Measurements from ENCODE around the gene EIF4H.
"Not testable (repeated sequence)": the region's sequence is repeated elsewhere in the genome, so short reads cannot be mapped to it uniquely, and the experiment has no call there.

Gene EIF4H

DNA sequence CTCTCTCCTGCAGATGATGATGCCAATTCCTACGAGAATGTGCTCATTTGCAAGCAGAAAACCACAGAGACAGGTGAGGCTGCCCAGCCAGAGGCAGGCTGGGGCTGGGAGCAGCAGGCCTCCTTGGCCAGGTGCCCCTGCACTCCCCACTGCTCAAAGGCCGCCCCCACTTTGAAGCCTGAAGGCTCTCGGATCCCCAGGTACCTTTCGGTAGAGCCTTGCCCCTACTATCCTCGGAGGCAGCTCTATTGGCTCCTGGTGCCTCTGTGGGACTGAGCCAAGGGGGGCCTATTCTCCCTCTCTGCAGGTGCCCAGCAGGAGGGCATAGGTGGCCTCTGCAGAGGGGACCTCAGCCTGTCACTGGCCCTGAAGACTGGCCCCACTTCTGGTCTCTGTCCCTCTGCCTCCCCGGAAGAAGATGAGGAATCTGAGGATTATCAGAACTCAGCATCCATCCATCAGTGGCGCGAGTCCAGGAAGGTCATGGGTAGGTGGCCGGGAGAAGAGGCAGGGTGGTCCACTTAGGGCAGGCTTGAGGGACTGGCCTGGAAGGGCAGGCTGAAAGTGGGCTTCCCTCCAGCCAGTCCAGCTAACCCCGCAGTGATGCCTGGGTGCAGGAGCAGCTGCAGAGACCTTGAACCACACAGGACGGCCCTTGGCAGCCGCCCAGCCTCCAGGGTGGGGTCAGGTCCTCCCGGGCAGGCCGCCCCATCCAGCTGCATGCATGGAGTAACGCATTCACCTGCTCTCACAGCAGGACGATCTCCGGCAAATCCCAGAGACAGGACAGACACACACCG is 49.8 kb downstream of the EIF4H start:
- DNase-seq (ENCODE audit: low read depth in 2 of 2, low spot score in 1 of 2): no peak

DNA sequence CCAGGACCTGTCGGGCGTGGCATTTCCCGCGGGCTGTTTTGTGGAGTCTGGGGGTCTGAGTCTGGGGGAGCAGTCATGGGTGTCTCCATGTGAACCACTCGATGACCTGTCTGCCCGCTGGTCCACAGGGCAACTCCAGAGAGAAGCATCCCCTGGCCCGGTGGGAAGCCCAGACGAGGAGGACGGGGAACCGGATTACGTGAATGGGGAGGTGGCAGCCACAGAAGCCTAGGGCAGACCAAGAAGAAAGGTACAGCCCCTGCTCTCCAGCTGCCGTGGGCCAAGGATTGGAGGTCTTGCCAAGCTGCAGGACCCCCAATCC is 50.3 kb downstream of the EIF4H start:
- no peak for DNase-seq (ENCODE audit: low read depth in 2 of 2, low spot score in 1 of 2)

DNA sequence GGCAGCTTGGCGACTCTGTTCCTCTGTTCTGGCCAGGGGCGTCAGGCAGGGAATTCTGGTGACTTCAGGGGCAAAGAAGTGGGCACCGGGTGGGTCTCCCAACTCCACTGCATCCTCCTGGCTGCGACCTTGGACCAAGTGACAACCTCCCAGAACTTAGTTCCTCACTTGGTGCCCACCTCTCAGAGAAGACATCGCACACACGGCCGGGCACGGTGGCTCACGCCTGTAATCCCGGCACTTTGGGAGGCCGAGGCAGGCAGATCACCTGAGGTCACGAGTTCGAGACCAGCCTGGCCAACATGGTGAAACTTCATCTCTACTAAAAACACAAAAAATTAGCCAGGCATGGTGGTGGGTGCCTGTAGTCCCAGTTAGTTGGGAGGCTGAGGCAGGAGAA is 50.8 kb downstream of the EIF4H start:
- DNase-seq (ENCODE audit: low read depth in 2 of 2, low spot score in 1 of 2): not testable (repeated sequence)

DNA sequence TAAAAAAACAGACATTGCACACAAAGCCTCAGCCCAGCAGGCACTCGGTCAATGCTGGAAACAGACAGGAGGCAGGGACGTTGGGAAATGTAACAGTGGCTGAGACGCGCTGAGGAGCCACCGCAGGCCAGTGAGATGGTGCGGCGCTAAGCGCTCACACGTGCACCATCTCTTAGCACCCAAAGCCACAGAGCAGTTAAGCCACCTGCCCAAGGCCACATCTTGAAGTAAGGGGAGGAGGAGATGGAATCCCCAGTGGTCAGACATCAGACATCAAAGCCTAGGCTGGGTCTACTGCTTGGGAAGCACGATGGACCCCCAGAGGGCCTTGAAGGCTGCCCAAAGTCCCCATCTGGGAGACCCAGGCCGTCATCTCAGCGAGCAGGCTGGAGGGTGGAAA is 51.2 kb downstream of the EIF4H start:
- no peak for DNase-seq (ENCODE audit: low read depth in 2 of 2, low spot score in 1 of 2)

DNA sequence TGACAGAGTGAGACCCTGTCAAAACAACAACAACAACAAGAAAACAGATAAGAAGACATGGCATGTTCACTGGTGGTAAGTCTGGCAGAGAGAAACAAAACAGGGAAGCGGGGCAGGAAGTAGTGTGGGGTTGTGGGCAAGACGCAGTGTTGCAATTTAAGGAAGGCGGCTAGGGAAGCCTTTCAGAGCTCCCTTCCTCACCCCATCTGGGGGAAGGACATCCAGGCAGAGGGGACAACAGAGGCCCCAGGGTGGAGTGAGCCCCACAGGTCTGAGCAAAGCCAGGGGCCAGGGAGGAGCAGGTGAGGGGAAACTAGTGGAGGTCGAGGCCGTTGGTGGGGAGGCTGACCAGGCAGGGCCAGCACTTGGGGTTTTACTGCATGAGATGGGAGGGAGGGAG is 52.5 kb downstream of the EIF4H start:
- DNase-seq (ENCODE audit: low read depth in 2 of 2, low spot score in 1 of 2): no peak

DNA sequence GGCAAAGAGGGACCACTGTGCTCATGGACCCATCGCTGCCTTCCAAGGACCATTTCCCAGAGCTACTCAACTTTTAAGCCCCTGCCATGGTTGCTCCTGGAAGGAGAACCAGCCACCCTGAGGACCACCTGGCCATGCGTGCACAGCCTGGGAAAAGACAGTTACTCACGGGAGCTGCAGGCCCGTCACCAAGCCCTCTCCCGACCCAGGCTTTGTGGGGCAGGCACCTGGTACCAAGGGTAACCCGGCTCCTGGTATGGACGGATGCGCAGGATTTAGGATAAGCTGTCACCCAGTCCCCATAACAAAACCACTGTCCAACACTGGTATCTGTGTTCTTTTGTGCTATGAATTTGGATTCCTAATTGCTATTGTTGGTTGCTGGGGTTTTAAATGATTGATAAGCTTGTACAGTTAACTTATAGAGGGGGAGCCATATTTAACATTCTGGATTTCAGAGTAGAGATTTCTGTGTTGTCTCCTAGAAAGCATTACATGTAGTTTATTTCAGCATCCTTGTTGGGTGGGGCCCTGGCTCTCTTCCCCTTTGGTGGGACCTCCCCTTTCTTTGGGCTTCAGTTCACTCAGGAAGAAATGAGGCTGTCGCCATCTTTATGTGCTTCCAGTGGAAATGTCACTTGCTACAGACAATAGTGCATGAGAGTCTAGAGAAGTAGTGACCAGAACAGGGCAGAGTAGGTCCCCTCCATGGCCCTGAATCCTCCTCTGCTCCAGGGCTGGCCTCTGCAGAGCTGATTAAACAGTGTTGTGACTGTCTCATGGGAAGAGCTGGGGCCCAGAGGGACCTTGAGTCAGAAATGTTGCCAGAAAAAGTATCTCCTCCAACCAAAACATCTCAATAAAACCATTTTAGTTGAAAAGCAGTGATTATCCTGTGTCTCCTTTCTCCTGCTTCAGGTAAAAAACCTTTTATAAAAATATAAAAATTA is 55.1 kb downstream of the EIF4H start:
- DNase-seq (ENCODE audit: low read depth in 2 of 2, low spot score in 1 of 2): no peak

DNA sequence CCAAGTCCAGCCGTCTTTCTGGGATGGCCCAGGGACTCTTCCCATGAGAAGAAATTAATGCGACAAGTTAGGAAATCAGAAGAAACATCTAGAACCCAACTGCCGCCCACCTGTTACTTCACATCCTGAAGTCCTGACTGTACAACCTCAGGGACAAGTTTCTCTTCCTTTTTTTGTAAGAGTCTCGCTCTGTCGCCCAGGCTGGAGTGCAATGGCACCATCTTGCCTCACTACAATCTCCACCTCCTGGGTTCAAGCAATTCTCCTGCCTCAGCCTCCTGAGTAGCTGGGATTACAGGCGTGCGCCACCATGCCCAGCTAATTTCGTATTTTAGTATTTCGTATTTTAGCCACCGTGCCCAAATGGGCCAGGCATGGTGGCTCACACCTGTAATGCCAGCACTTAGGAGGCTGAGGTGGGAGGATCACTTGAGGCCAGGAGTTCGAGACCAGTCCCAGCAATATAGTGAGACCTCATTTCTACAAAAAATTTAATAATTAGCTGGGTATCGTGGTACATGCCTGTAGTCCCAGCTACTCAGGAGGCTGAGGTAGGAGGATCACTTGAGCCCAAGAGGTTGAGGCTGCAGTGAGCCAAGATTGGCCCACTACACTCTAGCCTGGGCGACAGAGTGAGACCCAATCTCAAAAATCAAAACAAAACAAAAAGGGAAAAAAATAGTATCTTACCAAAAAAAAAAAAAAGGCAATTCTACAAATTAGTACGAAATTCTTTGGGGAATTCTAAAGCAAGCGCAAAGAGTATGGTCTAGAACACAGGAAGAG is 56.5 kb downstream of the EIF4H start:
- no peak for DNase-seq (ENCODE audit: low read depth in 2 of 2, low spot score in 1 of 2)

DNA sequence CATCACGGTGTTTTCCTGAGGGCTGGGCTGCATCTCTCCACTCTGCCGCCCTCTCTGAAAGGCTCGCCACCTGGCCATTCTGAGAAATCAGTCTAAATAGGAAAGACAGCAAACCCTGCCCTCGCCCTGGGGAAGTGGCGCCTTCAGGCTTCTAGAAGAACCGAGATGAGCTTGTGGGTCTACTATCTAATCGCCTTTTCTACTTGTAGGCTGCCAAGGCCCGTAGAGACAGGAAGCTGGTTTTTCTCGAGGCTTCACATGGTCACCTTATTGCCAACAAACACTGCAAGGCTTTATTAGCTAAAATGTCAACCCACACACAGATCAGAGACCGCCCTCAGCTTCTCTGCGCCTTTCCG is 57.1 kb downstream of the EIF4H start:
- no peak for DNase-seq (ENCODE audit: low read depth in 2 of 2, low spot score in 1 of 2)

DNA sequence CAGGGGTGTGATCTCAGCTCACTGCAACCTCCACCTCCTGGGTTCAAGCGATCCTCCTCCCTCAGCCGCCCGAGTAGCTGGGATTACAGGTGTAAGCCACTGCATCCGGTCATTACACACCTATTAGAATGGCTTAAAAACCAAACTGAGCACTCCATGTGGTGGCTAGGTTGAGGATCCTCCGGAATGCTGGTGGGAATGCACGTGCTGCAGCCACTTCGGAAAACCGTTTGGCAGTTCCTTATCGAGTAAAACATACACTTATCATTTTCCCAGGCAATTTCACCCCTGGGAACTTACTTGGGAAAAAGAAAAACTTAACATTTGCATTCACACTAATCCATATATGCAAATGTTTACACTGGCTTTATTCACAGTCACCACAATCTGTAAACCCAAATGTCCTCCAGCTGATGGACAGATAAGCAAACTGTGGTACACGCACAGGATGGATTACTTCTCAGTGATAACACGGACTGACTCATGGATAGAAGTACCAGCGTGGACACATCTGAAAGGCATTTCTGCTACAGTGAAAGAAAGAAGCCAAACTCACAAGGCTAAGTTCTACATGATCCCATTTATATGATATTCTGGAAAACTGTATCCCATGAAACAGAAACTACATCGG is 59.6 kb downstream of the EIF4H start:
- DNase-seq (ENCODE audit: low read depth in 2 of 2, low spot score in 1 of 2): no peak

DNA sequence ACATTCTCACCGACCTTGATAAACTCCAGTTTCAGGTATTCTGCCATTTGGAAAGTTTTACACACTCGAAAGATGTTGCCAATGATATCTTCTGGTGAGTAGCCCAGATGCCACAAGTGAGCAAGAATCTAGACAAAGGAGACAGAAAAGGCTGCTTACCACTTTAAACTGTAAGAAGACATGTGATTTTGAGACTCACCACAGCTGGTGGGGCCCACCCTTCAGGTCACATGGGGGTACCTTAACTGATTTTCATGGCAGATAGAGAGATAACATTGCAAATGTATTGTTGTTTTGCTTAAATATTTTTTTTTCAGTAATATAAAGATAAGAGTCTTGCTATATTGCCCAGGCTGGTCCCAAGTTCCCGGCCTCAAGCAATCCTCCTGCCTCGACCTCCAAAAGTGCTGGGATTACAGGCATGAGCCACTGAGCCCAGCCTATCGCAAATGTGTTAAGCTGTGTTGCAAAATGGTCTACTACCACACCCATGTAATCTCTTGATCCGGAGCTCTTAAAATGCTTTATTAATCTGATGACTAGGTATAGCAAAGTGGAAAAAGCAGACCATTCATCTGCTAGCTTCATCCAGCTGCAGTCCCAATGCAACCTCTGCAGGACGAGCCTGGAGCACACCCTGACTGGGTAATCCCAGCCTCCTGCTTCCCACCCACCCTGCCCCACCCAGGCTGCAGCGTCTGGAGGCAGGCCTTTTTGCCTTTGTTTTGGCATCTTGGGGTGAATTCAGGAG is 61.5 kb downstream of the EIF4H start:
- no peak for DNase-seq (ENCODE audit: low read depth in 2 of 2, low spot score in 1 of 2)

DNA sequence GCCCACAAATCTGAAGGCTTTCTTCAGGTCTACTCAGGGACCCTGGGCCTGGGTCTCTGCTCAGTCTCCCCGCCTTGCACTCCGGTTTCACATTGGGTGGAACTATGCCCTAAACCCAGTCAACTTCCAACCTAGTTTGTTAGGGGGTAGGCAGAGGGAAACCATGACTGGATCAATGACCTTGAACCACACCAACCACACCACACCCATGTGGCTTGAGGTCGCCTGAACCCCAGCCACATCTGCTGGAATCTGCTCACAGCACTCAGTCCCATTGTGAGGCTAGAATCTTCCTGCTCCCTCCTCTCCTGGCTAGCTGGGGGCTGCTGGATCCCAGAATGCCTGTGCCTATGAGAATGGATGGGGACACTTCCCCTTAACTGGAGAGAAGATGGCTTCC is 62.1 kb downstream of the EIF4H start:
- DNase-seq (ENCODE audit: low read depth in 2 of 2, low spot score in 1 of 2): no peak

DNA sequence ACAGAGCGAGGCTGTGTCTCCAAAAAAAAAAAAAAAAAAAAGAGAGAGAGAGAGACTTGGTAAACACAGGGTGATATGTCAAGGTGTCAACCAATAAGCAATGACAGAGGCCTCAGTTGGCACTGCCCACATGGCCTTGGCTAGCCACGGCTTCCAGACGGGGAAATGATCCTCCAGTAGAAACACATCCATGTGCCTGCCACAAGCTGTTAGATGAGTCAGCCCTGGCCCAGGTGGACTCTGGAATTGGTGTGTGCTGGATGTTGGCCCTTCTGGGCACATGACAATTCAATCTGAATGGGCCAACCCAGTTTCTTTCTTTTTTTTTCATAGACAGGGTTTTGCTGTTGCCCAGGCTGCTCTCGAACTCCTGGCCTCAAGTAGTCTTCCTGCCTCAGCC is 66.3 kb downstream of the EIF4H start:
- no peak for DNase-seq (ENCODE audit: low read depth in 2 of 2, low spot score in 1 of 2)

DNA sequence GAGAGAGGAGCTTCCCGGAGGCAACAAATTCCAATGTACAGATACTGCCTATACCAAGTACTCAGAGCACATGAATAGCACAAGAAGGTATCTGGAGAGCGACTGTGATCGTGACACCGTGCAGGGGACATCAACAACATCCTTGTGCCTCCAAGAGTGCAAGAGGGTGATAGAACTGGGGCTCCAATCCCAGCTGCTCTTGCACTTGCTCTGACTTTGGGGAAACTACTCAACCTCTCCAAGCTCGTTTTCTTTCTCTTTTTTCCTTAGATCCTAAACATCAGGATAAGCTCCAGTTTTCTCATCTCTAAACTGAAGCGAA is 67.9 kb downstream of the EIF4H start:
- no peak for DNase-seq (ENCODE audit: low read depth in 2 of 2, low spot score in 1 of 2)

DNA sequence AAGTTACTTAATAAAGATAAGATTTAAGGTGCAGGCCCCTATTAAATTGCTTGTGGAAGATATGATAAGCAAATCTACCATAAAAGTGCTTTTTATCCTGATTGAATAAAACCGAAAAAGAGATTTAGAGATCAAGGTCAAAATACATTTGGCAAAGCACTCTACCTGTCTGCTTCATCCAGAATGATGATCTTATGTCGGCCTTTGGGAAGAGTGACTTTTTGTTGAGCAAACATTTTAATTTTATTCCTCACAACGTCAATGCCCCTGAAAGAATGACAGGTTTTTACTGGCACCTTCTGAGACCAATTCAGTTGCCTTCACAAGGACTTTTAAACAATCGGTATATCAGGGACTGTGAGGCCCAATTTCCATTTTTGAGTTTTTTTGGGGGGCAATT is 72.3 kb downstream of the EIF4H start:
- no peak for DNase-seq (ENCODE audit: low read depth in 2 of 2, low spot score in 1 of 2)

All from stimulated activated CD8-positive, alpha-beta memory T cell treated with anti-CD3 and anti-CD28 coated beads, Interleukin-4, amount 100 ng/mL, for 4 hours (primary cell).